ENCODE data around the gene RIN3.

Gene RIN3

DNA sequence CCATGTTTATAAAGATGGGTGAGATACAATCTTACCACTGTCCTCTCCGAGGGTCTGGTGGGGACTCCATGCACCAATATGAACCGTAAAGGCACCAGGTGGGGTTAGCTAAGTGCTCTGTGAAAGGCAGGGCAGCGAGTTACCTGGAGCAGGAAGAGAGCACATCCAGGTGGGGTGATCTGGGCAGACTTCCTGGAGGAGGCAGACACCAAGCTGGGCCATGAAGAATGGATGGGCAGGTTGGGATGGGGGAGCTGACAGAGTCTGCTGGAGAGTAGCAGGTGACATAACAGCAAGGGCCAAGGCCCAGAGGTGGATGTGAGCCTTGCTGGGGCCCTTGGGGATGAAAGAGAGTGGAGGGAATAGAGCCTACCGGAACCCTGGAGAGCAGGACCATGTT lies 45.9 kb downstream of the RIN3 start:
- H3K27ac Mint-ChIP-seq = no peak overlapping the region
- H3K4me3 Mint-ChIP-seq = no peak overlapping the region
- H3K27me3 Mint-ChIP-seq (ENCODE audit: low read depth) = peaks cover 21% of the 10 kb centered on the region
- H3K9me3 Mint-ChIP-seq = no peaks in the 10 kb centered on the region
- peaks cover 71% of the 10 kb centered on the region for H3K4me1 Mint-ChIP-seq (ENCODE audit: low read depth)
- peaks cover 13% of the 10 kb centered on the region for H3K36me3 Mint-ChIP-seq (ENCODE audit: low read depth)

DNA sequence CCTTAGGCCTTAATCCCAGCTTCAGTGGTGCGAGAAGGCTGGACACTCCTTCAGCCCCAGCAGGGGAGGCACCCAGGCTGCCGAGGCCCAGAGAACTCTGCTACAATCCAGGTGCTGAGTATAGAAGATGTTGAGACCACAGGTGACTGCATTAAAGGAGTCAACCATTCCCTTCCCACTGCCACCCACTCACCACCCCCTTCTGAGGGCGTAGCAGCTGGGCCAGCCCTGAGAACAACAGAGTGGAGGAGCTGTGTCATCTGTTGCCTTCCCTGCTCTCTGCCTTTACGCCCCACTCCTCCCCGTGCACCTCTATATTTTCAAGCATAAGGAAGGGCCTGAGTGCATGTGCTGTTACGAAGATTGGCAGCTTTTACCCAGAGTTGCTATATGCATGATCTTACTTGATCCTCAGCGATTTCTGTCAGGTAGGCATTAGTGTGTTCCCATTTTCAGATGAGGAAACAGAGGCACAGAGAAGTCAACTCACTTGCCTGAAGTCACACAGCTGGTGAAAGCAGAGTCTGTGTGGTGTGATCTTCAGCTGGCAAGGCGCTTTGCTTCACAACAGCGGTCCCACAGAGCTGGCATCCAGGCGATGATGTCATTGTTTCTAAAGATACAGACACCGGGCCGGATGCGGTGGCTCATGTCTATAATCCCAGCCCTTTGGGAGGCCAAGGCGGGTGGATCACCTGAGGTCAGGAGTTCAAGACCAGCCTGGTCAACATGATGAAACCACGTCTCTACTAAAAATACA lies 46.7 kb downstream of the RIN3 start:
- Mint-ChIP-seq H3K4me1 (ENCODE audit: low read depth) (peaks cover 73% of the 10 kb centered on the region), H3K9me3 (no peaks in the 10 kb centered on the region), H3K4me3 (no peak overlapping the region), H3K27ac (peak overlapping the region; percentile 24), H3K27me3 (ENCODE audit: low read depth) (peaks cover 20% of the 10 kb centered on the region), H3K36me3 (ENCODE audit: low read depth) (peaks cover 13% of the 10 kb centered on the region)

DNA sequence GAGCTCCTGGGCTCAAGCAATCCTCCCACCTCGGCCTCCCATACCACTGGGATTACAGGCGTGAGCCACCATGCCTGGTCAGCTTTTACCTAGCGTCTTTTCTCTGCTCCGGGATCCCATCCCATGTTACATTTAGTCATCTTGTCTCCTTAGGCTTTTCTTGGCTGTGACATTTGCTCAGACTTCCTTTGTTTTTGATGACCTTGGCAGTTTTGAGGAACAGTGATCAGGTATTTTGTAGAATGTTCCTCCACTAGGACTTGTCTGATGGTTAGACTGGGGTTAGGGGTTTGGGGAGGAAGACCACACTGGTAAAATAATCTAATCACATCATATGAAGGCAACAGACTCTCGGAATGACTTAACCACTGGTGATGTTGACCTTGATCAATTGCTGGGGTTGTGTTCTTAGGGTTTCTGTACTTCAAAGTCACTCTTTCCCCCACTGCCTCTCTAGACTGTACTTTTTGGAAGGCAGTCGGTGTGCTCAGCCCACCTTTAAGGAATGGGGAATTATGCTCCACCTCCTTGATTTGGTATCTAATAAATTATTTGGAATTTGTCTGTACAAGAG lies 48.4 kb downstream of the RIN3 start:
- peaks cover 8% of the 10 kb centered on the region for H3K9me3 Mint-ChIP-seq
- peaks cover 8% of the 10 kb centered on the region for H3K27me3 Mint-ChIP-seq (ENCODE audit: low read depth)
- no peak overlapping the region for H3K4me3 Mint-ChIP-seq
- peaks cover 63% of the 10 kb centered on the region for H3K4me1 Mint-ChIP-seq (ENCODE audit: low read depth)
- no peak overlapping the region for H3K27ac Mint-ChIP-seq
- H3K36me3 Mint-ChIP-seq (ENCODE audit: low read depth) = peaks cover 15% of the 10 kb centered on the region

DNA sequence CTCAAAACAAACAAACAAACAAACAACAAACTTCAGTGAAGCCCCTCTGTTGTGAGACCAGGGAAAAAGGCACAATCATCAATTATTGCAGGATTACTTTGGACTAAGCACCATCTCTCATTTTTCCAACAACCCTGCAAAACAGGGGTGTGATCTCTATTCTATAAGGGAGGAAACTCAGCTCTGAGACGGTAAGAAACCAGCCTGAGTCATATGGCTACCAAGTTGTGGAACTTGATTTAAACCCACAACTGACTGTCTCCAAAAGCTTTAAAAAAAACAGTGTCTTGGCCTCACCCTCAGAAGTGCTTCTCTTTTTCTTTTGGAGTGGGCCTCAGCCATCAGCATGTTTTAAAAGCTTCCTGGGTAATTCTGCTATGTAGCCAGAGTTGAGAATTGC lies 49.8 kb downstream of the RIN3 start:
- peak overlapping the region; percentile 26 for H3K27ac Mint-ChIP-seq
- peaks cover 7% of the 10 kb centered on the region for H3K27me3 Mint-ChIP-seq (ENCODE audit: low read depth)
- H3K9me3 Mint-ChIP-seq = peaks cover 18% of the 10 kb centered on the region
- peaks cover 62% of the 10 kb centered on the region for H3K4me1 Mint-ChIP-seq (ENCODE audit: low read depth)
- H3K4me3 Mint-ChIP-seq = no peak overlapping the region
- H3K36me3 Mint-ChIP-seq (ENCODE audit: low read depth) = peaks cover 21% of the 10 kb centered on the region

DNA sequence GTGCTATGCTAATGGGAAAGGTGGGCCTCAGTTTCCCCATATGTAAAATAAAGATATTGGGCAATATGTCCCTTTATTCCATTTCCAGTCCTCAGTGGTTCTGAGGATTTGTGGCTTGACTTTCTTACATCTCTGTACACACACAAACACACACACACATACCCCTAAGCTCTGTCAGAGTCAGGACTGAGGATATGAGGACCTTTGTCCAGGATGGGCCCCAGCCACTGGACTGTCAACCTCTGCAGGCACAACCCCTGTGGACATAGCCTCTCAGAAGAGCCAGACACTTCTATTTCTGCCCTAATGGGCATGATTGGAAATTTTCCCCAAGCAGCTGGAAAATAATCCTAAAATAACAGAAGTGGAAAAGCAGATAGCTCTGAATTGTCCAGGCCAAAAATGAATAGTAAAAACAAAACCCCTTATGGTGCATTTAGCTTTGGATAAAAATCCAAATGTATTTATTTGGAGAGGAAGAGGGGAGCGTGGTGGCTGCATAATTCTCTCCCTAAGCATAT lies 50.2 kb downstream of the RIN3 start:
- Mint-ChIP-seq H3K4me1 (ENCODE audit: low read depth) (peaks cover 63% of the 10 kb centered on the region), H3K9me3 (peaks cover 18% of the 10 kb centered on the region), H3K27me3 (ENCODE audit: low read depth) (peaks cover 7% of the 10 kb centered on the region), H3K36me3 (ENCODE audit: low read depth) (peaks cover 21% of the 10 kb centered on the region), H3K4me3 (no peak overlapping the region), H3K27ac (peak overlapping the region; percentile 26)

DNA sequence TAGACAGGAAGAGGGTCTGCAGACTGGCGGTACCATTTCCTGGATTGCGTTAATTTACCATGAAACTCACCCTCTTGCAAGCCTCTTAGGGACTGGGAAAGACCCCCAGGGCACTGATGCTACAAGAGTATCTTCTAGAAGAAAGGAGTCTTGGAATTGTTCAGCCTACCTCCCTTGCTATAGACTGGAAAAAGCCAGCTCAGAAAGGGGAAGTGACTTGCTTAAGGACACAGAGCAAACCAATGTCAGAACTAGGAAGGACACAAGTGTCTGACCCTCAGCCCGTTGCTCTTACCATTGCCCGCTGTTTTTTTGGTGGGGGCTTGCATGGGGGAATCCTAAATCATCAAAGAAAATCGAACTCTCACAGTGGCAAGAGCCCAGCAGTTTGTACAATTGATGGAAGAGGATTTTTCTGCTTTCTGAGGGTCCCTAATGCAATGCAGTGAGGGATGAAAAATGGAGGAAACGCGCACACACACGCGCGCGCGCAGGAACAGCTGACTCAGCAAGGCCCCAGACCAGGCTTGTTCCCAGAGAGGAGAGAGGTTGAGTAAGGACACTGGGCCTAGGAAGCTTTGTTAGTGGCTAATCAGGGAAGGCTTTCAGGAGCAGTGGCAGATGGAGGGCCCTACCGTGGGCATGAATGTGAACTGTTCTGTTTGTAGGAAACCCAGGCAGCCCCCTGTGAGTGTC lies 50.9 kb downstream of the RIN3 start:
- Mint-ChIP-seq H3K4me1 (ENCODE audit: low read depth) (peaks cover 65% of the 10 kb centered on the region), H3K36me3 (ENCODE audit: low read depth) (peaks cover 18% of the 10 kb centered on the region), H3K27me3 (ENCODE audit: low read depth) (peaks cover 7% of the 10 kb centered on the region), H3K4me3 (no peak overlapping the region), H3K9me3 (peaks cover 18% of the 10 kb centered on the region), H3K27ac (no peak overlapping the region)

DNA sequence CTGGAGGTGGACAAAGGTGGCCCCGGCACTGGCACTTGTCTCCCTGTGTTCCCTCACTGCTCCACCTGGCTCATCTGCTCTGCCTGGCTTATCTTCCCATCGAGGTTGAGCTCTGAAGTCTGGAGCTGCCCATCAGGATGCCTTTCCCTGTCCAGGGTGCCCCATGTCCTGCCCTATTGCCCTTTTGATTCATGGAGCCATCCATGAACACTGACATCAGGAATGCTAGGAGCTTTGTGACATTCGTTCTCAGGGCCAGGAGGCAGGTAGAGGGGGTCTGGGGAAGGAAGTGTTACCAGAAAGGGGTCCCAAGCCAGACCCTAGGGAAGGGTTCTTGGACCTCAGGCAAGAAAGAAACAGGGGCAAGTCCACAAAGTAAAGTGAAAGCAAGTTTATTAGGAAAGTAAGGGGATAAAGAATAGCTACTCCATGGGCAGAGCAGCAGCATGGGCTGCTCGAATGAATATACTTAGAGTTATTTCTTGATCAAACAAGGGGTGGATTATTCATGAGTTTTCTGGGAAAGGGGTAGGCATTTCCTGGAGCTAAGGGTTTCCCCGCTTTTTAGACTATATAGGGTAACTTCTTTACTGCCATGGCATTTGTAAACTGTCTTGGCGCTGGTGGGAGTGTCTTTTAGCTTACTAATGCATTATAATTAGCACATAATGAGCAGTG lies 51.6 kb downstream of the RIN3 start:
- H3K36me3 Mint-ChIP-seq (ENCODE audit: low read depth) = peaks cover 18% of the 10 kb centered on the region
- peaks cover 60% of the 10 kb centered on the region for H3K4me1 Mint-ChIP-seq (ENCODE audit: low read depth)

DNA sequence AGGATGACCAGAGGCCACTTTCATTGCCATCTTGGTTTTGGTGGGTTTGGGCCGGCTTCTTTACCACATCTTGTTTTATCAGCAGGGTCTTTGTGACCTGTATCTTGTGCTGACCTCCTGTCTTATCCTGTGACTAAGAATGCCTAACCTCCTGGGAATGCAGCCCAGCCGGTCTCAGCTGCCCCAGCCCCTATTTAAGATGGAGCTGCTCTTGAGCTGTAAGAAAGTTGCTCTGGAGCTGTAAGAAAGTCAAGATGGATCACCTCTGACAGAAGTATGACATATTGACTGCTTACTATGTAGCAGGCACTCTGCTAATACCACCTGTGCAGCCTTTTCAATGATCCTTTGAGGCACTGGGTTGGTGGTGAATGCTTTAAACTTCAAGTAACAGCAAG lies 52.1 kb downstream of the RIN3 start:
- peaks cover 55% of the 10 kb centered on the region for H3K4me1 Mint-ChIP-seq (ENCODE audit: low read depth)
- H3K9me3 Mint-ChIP-seq = peaks cover 18% of the 10 kb centered on the region
- peaks cover 7% of the 10 kb centered on the region for H3K27me3 Mint-ChIP-seq (ENCODE audit: low read depth)
- H3K4me3 Mint-ChIP-seq = no peak overlapping the region
- peaks cover 17% of the 10 kb centered on the region for H3K36me3 Mint-ChIP-seq (ENCODE audit: low read depth)
- H3K27ac Mint-ChIP-seq = no peak overlapping the region

More for the DNA sequence above, 51.6 kb downstream of the RIN3 start:
- H3K27me3 Mint-ChIP-seq (ENCODE audit: low read depth) = peaks cover 7% of the 10 kb centered on the region
- peaks cover 18% of the 10 kb centered on the region for H3K9me3 Mint-ChIP-seq
- H3K4me3 Mint-ChIP-seq = no peak overlapping the region
- H3K27ac Mint-ChIP-seq = no peak overlapping the region

DNA sequence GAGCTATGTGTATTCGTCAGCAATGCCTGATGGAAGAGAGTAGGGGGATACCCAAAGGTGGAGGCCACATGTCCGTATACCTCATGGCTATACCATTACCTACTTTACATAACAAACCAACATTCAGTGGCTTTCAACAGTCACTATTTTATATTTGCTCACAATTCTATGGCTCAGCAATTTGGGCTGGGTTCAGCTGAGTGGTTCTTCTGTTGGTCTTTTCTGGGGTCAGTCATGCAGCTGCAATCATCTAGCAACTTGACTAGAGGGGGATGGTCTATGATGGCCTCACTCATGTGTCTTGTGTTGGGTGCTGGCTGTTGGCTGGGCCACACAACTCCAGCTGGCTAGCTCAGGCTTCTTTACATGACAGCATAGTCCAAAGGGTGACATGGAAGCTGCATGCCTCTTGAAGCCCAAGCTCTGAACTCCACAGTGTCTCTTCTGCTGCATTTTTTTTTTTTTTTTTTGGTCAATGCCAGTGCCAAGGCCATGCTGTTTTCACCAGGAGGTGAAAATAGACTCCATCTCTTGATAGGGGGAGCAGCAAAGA lies 53.7 kb downstream of the RIN3 start:
- H3K4me3 Mint-ChIP-seq = no peak overlapping the region
- peaks cover 17% of the 10 kb centered on the region for H3K27me3 Mint-ChIP-seq (ENCODE audit: low read depth)
- peaks cover 17% of the 10 kb centered on the region for H3K36me3 Mint-ChIP-seq (ENCODE audit: low read depth)
- no peak overlapping the region for H3K27ac Mint-ChIP-seq
- H3K9me3 Mint-ChIP-seq = peaks cover 18% of the 10 kb centered on the region
- H3K4me1 Mint-ChIP-seq (ENCODE audit: low read depth) = peaks cover 54% of the 10 kb centered on the region

DNA sequence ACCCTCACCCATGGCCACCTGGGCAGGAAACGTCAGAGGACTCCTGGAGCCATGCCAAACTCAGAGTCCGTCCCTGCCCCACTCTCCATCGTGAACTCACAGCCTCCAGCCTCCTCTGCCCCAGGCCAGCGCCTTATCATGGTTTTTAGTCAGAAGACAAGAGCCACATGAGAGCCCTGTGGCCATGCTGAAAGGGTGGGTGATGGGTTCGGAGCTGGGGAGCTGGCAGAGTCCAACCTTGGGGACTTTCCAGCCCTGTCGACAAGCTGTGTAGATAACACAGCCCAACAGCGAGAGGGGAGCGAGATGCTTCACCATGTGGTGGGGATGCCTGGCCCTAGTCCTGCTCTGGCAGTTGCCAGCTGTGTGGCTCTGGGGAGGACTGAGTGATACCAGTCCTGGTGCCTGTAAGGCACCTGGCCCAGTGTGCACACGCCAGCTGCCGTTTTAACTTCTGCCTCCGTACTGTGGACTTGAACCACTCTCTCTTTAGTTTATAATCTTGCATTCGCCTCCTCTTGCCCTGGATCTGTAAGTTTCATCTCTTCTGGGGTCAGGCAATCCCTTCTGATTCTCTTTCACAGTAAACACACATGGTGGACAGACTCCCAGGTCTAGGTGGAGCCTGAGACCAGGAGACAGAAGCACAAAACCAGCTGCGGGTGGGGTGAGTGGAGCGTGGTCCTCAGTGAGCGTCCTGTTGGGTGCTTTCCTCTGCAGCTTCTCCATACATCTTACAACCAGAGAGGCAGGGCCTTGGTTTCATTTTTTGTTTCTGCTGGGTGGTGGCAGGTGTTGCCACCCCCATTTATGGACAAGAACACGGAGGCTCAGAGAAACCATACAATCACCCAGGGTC lies 55.3 kb downstream of the RIN3 start:
- H3K4me1 Mint-ChIP-seq (ENCODE audit: low read depth) = peaks cover 40% of the 10 kb centered on the region
- H3K27ac Mint-ChIP-seq = peak overlapping the region; percentile 98
- H3K27me3 Mint-ChIP-seq (ENCODE audit: low read depth) = peaks cover 21% of the 10 kb centered on the region
- H3K4me3 Mint-ChIP-seq = peak overlapping the region; percentile 68
- H3K9me3 Mint-ChIP-seq = peaks cover 18% of the 10 kb centered on the region
- H3K36me3 Mint-ChIP-seq (ENCODE audit: low read depth) = peaks cover 17% of the 10 kb centered on the region

DNA sequence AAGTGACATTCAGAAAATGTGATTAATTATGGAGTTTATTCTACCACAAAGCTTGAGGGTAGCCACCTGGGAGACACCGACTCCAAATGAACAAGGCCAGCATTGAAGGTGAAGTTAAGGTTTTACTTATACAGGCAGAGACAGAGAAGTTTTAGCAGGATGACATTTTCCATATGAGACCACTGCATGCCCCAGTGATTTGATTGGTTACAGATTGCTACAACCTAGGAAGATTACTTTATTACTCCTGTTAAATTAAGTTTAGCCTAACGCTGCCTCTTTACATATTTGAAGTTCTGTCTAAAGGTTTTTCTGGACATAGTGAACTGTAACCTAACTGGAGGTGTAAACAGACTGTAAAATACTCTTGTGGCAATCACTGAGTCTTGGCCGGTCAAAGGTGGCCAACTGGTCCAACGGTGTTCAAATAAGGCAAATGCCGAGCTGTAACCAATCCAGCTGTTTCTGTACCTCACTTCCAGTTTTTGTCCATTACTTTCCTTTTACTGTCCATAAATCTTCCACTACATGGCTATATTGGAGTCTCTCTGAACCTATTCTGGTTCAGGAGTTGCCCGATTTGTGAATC lies 57.2 kb downstream of the RIN3 start:
- H3K4me3 Mint-ChIP-seq = no peak overlapping the region
- H3K9me3 Mint-ChIP-seq = peaks cover 18% of the 10 kb centered on the region
- no peak overlapping the region for H3K27ac Mint-ChIP-seq
- H3K27me3 Mint-ChIP-seq (ENCODE audit: low read depth) = peaks cover 25% of the 10 kb centered on the region
- H3K36me3 Mint-ChIP-seq (ENCODE audit: low read depth) = peaks cover 17% of the 10 kb centered on the region
- peaks cover 27% of the 10 kb centered on the region for H3K4me1 Mint-ChIP-seq (ENCODE audit: low read depth)

DNA sequence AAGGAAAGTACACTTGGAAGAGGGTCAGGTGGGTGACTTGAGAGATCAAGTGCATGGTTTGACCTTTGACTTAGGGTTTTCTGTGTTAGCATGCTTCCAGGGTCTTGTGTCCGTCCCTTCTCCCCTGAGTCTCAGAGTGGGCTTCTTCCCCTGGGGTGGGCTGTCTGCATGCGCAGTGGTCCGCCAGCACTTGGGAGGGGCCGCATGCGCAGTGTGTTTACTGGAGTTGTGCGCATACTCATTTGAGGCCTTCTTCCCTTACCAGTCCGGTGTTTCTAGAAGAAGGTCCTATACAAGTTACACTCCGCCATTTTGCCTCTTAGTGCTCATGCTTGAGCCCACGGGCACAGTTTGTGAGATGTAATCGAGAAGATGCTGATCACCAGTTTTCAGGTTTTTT lies 58.5 kb downstream of the RIN3 start:
- Mint-ChIP-seq H3K27ac (no peak overlapping the region), H3K9me3 (peaks cover 9% of the 10 kb centered on the region), H3K4me1 (ENCODE audit: low read depth) (peaks cover 35% of the 10 kb centered on the region), H3K4me3 (no peak overlapping the region), H3K27me3 (ENCODE audit: low read depth) (peaks cover 31% of the 10 kb centered on the region), H3K36me3 (ENCODE audit: low read depth) (peaks cover 8% of the 10 kb centered on the region)

DNA sequence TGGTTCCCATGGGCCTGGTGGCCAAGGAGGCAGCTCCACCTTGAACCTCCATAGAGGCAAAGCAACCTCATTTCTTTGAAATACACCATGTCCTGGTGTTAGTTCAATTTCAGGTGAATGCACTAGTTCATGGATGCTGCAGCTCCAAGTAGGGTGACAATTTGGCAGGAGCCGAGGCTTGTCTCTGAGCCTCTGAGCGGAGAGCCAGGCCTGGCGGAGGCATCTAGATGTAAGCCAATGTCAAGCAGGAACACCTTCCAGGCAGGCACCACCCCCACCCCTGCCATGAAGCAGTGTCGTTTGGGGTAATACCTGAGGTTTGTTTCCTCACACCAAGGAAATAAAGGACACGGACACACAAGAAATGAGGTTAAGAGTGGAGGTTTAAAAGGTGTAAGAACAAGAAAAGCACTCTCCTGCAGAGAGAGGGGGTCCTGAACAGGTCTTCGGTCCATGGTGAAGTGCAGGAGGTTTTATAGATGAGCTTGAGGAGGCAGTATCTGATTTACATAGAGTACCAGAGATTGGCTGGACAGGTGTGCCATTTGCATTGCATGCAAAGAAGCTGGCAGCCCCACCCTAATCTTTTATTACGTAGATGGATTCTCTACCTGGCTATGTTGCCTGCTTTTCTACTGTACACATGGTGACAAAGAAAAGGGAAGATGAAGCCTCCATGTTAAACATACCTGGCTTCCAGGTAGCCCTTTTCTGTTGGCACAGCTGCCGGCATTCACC lies 60.3 kb downstream of the RIN3 start:
- H3K4me1 Mint-ChIP-seq (ENCODE audit: low read depth) = peaks cover 40% of the 10 kb centered on the region
- no peaks in the 10 kb centered on the region for H3K9me3 Mint-ChIP-seq

More for the DNA sequence above, 60.3 kb downstream of the RIN3 start:
- H3K4me3 Mint-ChIP-seq = no peak overlapping the region
- H3K36me3 Mint-ChIP-seq (ENCODE audit: low read depth) = peaks cover 7% of the 10 kb centered on the region
- no peak overlapping the region for H3K27ac Mint-ChIP-seq
- peaks cover 36% of the 10 kb centered on the region for H3K27me3 Mint-ChIP-seq (ENCODE audit: low read depth)
